Osteoblast (primary cell): ENCODE results near the gene CSTA. TPM values are rescaled to one million over a fixed set of nuclear protein-coding genes. Genes with fewer than 3 reads are reported as not detected.

Source experiments
- DNase-seq: peaks from one replicate; pipeline ENCODE4 v3.0.0; 2011; ENCODE audit warnings: low spot score, mixed read lengths; ENCODE audit not compliant: insufficient read length; ENCODE audit errors: missing footprints
- H2AFZ ChIP-seq: 2 replicates; pipeline ENCODE4 v1.6.0; 2011; ENCODE audit warnings: mild to moderate bottlenecking, low read length
- H3K27ac ChIP-seq: 2 replicates; pipeline ENCODE4 v1.5.1; 2011; ENCODE audit warnings: mild to moderate bottlenecking, low read depth, low read length, moderate library complexity
- H3K27me3 ChIP-seq: 2 replicates; pipeline ENCODE4 v1.6.0; 2012; ENCODE audit warnings: mild to moderate bottlenecking, control low read depth, inconsistent platforms, low read length, moderate library complexity; ENCODE audit not compliant: insufficient read depth
- H3K36me3 ChIP-seq: 2 replicates; pipeline ENCODE4 v1.5.1; 2011; ENCODE audit warnings: mild to moderate bottlenecking, low read length, control low read depth, moderate library complexity; ENCODE audit not compliant: insufficient read depth
- H3K4me1 ChIP-seq: 2 replicates; pipeline ENCODE4 v1.5.1; 2011; ENCODE audit warnings: mild to moderate bottlenecking, low read length, control low read depth, moderate library complexity; ENCODE audit not compliant: insufficient read depth
- H3K4me2 ChIP-seq: 2 replicates; pipeline ENCODE4 v1.6.0; 2011; ENCODE audit warnings: mild to moderate bottlenecking, low read length; ENCODE audit not compliant: insufficient read depth
- H3K4me3 ChIP-seq: fragments of 200-600 bp; sonication (generic); 3 replicates; pipeline ENCODE4 v1.5.1; 2012; ENCODE audit warnings: mild to moderate bottlenecking, low read length, inconsistent platforms; ENCODE audit not compliant: insufficient read depth
- H3K79me2 ChIP-seq: 2 replicates; pipeline ENCODE4 v1.6.0; 2012; ENCODE audit warnings: mild to moderate bottlenecking, low read length, control low read depth, inconsistent platforms; ENCODE audit not compliant: insufficient read depth
- H3K9me3 ChIP-seq: 2 replicates; pipeline ENCODE4 v1.5.1; 2011; ENCODE audit warnings: low read depth, low read length, control low read depth
- H4K20me1 ChIP-seq: 2 replicates; pipeline ENCODE4 v1.6.0; 2012; ENCODE audit warnings: mild to moderate bottlenecking, low read length, control low read depth; ENCODE audit not compliant: insufficient read depth
- total RNA-seq: library from RNA; depleted of rRNA; stranded (reverse); fragments of >200 nt; gene quantifications from 2 replicates; pipeline ENCODE4 v1.2.3, GENCODE V29; 2012
- TF ChIP-seq, protein P1 (sequence below): IDR thresholded peaks from 2 replicates; pipeline ENCODE4 v1.5.1; 2011; ENCODE audit warnings: mild to moderate bottlenecking, low read depth, low read length, moderate library complexity; ENCODE audit errors: extremely low read depth

CSTA gene
- total RNA-seq, 1 donor = 18.1 TPM

GRCh38 chr3:122355612-122356011 lies 30.6 kb downstream of the CSTA start:
- no peak overlapping the region for H3K4me3 ChIP-seq
- H3K4me2 ChIP-seq = no peak overlapping the region
- H3K9me3 ChIP-seq = no peaks in the 10 kb centered on the region
- DNase-seq = no peak
- no peak overlapping the region for H3K27ac ChIP-seq
- no peaks in the 10 kb centered on the region for H3K79me2 ChIP-seq
- no peak overlapping the region for H2AFZ ChIP-seq
- no peaks in the 10 kb centered on the region for H3K36me3 ChIP-seq
- no peaks in the 10 kb centered on the region for H3K27me3 ChIP-seq
- H4K20me1 ChIP-seq = no peaks in the 10 kb centered on the region
- TF ChIP-seq, protein P1, sequence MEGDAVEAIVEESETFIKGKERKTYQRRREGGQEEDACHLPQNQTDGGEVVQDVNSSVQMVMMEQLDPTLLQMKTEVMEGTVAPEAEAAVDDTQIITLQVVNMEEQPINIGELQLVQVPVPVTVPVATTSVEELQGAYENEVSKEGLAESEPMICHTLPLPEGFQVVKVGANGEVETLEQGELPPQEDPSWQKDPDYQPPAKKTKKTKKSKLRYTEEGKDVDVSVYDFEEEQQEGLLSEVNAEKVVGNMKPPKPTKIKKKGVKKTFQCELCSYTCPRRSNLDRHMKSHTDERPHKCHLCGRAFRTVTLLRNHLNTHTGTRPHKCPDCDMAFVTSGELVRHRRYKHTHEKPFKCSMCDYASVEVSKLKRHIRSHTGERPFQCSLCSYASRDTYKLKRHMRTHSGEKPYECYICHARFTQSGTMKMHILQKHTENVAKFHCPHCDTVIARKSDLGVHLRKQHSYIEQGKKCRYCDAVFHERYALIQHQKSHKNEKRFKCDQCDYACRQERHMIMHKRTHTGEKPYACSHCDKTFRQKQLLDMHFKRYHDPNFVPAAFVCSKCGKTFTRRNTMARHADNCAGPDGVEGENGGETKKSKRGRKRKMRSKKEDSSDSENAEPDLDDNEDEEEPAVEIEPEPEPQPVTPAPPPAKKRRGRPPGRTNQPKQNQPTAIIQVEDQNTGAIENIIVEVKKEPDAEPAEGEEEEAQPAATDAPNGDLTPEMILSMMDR = no peak
- H3K4me1 ChIP-seq = peaks cover 2% of the 10 kb centered on the region

DNA sequence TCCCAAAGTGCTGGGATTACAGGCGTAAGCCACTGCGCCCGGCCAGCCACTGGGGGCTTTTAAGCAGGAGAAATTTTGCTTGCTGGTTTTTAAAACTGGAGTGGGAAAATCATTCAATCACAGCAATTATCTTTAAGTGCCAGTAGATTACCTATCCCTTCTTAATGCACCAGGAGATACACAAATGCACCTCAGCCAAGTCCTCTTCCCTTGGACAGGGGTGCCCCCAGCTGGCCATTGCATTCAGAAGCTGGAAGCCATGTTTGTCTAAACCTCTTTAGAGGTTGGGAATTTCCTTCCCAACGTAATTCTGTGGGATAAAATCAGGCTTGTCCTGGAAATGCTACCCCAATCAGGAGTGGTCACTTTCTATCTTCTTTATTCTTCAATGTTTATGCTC lies 31.4 kb downstream of the CSTA start:
- no peak for DNase-seq
- no peak overlapping the region for H3K4me3 ChIP-seq
- no peak overlapping the region for H3K4me2 ChIP-seq
- TF ChIP-seq, protein P1 = peak; percentile 57
- no peaks in the 10 kb centered on the region for H3K4me1 ChIP-seq
- H3K36me3 ChIP-seq = no peaks in the 10 kb centered on the region
- H3K27me3 ChIP-seq = no peaks in the 10 kb centered on the region
- H2AFZ ChIP-seq = no peak overlapping the region
- H4K20me1 ChIP-seq = no peaks in the 10 kb centered on the region
- H3K9me3 ChIP-seq = no peaks in the 10 kb centered on the region
- H3K79me2 ChIP-seq = no peaks in the 10 kb centered on the region
- H3K27ac ChIP-seq = no peak overlapping the region

DNA sequence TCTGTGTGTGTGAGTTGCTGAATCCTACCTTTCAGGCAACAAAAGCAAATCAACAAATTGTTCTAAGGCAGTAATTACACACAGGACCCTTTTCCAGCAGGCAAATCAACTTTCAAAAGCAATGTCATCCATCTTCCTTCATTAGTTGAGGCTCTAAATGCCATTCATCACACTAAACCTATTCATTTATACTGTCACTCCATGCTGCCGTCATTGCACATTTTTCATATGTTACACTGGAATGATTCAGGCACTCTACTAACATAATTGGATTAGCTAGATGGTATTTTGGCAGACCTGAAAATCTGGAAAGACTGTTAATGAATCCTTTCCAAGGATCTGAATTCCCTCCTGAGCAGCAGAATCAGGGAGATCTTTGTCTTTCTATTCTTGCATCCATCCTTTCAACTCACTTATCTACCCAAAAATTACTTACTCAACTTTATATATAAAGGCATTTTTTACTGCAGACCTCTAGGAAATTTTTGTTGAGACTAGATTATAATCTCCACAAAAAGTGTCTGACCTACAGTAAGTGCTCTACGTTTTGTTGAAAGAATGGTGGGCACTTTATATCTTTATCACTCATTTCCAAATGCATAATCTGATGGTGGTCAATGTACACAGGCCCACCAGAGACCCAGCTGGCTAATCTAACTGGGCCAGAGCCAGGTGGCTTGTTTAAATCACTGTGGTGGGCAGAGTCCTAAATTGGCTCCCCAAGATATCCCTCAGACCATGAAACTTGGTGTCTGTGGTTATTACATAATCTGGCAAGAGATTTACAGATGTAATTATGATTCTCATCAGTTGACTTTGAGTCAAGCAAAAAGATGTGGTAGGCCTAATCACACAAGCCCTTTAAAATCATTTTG lies 33.0 kb downstream of the CSTA start:
- Histone ChIP-seq H3K4me2 (no peak overlapping the region), H3K36me3 (peaks cover 6% of the 10 kb centered on the region), H2AFZ (no peak overlapping the region), H3K9me3 (no peaks in the 10 kb centered on the region), H3K4me1 (no peaks in the 10 kb centered on the region), H3K27ac (no peak overlapping the region), H4K20me1 (no peaks in the 10 kb centered on the region), H3K27me3 (no peaks in the 10 kb centered on the region), H3K4me3 (no peak overlapping the region), H3K79me2 (no peaks in the 10 kb centered on the region)
- TF ChIP-seq, protein P1 = no peak
- no peak for DNase-seq

DNA sequence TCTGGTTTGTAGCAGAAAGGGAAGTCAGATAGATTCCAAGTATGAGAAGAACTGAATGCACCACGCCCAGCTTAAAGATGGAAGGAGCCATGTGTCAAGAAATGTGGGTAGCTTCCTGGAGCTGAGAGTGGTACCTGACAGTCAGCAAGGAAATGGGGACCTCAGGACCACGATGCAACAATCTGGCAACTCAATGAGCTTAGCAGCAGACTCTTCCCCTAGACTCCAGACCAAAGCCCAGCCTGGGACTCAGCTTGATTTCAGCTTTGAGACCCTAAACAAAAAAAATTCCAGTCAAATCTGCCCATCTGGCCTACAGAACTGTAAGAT lies 33.6 kb downstream of the CSTA start:
- TF ChIP-seq, protein P1 = no peak
- Histone ChIP-seq H3K79me2 (no peaks in the 10 kb centered on the region), H3K9me3 (no peaks in the 10 kb centered on the region), H3K4me3 (no peak overlapping the region), H3K4me2 (no peak overlapping the region), H3K27ac (no peak overlapping the region), H4K20me1 (no peaks in the 10 kb centered on the region), H3K27me3 (no peaks in the 10 kb centered on the region), H3K4me1 (no peaks in the 10 kb centered on the region), H3K36me3 (peaks cover 6% of the 10 kb centered on the region), H2AFZ (no peak overlapping the region)
- no peak for DNase-seq
